HG02981 (cell line): ENCODE data around the gene POPDC2.

ENCODE experiments used
- ATAC-seq: cut with Tn5 transposase; IDR thresholded peaks from one replicate; pipeline ENCODE4 v1.9.1; 2021; ENCODE audit warnings: mild to moderate bottlenecking, moderate library complexity; ENCODE audit not compliant: unreplicated experiment

POPDC2 gene

DNA sequence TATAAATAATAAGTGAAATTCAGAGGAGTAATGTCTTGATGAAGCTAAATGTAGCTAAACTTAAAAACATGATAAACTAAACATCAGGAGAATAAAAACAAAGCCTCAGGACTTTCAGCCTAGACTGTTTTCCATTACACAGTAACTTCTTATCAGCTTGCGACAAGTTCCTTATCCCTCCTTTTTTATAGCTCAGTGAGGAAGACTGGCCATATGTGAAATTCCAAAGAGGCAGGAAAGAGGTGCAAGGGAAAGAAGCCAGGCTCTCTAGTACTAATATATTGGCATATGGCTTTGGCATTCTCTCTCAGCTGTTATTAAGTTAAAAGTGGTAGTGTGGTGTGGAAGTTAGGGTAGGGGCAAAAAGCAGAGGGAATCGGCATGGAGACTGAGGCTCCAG is 12.4 kb upstream of the POPDC2 start:
- ATAC-seq, result no peak

DNA sequence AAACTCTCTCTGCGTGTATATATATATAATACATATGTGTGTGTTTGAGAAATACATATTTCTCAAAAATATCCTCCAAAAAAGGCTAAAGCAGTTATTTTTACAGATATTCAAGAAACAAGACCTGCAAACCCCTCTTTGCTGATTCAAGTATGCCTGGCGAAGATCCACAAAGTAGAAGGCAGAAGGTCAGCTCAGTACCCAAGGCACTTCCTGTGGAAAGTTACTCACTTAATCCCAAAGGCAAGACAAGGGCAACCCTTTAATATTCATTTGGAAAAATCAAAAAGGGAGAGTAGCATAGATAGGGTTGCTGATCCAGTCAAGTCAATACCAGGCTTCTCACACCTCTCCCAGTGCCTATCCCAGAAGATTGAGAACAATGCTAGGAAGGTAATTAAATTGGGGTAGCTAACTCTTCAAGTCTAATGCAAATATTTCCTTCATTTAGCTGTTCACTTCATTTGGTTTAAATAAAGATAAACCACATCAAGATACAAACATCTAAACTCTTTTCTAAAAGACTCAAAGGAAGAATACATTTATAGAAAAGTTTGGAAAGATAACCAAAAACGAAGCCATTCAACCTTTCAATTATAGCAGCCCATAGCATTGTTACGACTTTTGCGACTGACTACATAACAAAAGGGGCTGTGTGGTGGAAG is 9.6 kb upstream of the POPDC2 start:
- no peak for ATAC-seq

- no peak for ATAC-seq
Observed at GRCh38 chr3:119665954-119666559, 5.7 kb upstream of the POPDC2 start.

DNA sequence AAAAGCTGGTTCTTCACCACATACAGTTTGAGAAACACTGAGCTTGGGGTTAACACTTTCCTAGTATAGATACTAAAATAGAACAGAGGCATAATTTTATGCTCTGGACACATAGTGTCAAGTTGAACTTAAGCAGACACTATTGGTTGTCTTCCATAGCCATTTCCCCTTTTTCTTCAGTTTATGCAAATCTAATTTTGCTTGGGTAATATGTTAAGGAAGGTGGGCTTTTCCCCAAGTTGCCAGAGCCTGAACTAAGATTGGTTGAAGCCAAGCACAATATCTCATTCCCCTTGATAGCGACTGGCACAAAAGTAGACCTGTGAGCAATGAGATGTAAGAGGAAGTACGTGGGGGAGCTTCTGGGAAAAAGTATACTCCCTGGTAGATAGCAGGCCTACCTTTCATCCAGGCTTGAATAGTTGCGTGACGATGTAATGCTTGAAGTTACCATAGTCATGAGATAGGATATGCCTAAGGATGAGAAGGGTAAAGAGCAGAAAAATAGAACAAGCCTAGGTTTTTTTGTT is 4.5 kb upstream of the POPDC2 start:
- no peak for ATAC-seq

- ATAC-seq, result no peak
Observed at GRCh38 chr3:119664370-119664769, 4.0 kb upstream of the POPDC2 start.

- no peak for ATAC-seq
Observed at GRCh38 chr3:119663885-119664284, 3.5 kb upstream of the POPDC2 start.

- ATAC-seq, result no peak
Observed at GRCh38 chr3:119662604-119663373, 2.4 kb upstream of the POPDC2 start.

GRCh38 chr3:119659606-119660291 is 640 bp downstream of the POPDC2 start:
- no peak for ATAC-seq

DNA sequence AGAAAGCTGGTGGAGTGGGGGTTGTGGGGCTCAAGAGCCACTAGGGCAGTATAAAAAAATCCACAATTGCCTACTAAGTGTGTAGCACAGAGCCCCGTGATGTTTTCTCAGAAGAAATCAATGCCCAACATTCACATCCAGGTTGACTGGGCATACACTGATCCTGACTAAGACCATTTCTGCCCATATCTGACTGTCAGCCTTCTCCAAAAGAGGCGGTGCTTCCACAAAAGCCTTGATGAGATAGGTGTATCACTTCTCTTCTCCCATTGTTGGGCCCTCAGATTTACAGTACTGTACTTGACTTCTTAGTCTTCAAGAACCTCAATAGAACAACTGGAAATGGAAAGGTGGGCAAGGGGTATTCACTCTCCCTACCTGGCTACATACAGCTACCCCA is 1.4 kb downstream of the POPDC2 start:
- no peak for ATAC-seq

GRCh38 chr3:119657887-119658702 is 2.3 kb downstream of the POPDC2 start:
- no peak for ATAC-seq

DNA sequence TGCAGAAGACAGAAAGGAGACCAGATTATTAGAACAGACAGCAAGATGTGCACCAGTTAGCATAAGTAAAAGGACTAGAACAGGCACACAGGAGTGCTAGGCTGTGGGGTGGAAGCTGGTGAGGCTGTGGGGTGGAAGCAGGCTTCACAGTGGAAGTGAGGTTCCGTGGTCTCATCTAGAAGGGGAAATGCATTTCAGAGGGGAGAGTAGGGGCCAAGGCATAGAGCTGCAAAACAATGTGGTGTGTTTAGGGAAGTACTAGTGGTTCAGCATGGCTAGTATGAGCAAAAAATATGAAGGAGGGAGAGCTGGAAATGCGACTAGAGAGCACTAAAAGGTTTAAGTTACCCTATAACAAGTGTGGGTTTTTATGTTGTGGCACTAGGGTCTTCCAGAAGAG is 6.5 kb downstream of the POPDC2 start:
- ATAC-seq, result no peak

GRCh38 chr3:119652306-119653033 is 7.9 kb downstream of the POPDC2 start:
- no peak for ATAC-seq

GRCh38 chr3:119649761-119650160 is 10.6 kb downstream of the POPDC2 start:
- no peak for ATAC-seq

GRCh38 chr3:119647843-119648575 is 12.4 kb downstream of the POPDC2 start:
- no peak for ATAC-seq

DNA sequence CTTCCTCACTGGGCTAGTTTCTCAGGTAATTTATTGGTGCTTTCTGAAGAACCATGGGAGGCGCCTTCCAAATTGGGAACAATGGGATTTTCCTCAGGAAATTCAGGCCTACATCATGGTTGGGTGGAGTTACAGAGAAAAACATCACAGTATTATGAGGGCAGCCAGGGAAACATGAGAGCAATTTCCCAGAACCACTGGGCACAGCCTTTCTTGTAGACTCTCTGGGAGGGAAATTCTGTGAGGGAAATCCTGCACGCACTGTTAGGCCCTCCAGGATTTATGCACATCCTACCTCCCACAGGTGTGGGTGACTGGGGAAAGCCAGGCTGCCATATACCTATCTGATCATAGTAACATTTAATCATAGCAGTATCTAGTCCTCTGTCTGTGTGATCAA is 13.2 kb downstream of the POPDC2 start:
- ATAC-seq, result no peak

DNA sequence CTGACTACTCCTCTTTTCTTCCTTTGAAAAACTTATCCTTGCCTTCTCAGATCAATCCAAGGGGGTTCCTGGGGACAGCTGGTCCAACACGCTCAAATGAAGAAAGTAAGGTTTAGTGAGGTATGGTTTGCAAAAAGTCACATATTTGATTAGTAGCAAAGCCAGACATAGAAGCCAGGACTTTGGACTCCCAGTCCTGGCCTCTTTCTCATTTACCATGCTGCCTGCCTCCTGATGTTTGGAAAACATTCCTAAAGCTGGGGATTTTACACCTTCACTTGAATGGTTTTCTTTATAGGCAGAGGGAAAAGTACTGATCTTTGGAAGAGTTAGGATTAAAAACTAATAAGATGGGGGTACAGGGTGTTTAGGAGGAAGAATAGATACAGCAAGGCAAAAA is 14.6 kb downstream of the POPDC2 start:
- no peak for ATAC-seq

DNA sequence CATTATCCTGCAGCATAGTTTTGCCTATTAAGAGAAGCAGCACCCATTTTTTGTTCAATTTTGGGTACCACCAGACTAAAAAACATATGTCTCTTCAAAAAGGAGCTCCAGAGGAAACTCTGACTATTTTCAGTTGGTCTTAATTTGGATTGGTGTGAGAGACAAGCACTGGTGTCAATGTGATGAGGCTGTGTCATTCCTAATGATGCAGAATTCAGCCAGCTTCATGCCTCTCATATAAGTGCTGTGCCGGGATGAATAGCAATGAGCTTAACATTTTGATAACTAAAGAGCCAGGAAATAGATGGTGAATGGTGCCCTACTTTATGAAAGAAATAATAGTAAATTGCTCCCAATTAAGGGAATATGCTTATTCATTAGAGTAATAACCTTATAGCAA is 15.9 kb downstream of the POPDC2 start:
- no peak for ATAC-seq

DNA sequence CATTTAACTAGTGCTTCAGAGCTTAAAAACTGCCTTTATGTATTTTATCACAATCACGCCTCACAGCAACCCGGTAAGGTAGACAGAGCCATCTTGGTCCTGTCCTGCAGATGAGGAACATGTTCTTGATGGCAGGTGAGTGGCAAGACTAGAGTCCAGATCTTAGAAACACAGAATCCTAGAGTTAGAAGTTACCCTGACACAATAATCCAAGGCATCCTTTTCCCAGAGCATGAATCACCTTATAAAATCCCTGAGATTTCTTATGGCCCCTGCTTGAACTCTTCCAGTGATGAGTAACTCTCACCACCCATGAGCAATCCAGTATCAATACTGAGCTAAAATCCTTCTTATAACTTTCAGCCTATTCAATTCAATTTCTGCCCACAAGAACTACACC is 16.9 kb downstream of the POPDC2 start:
- ATAC-seq, result no peak
